Measurements from ENCODE around the gene CTSA. TPM values are rescaled to one million over a fixed set of nuclear protein-coding genes. Genes with fewer than 3 reads are reported as not detected.
"Not testable (repeated sequence)": the region's sequence is repeated elsewhere in the genome, so short reads cannot be mapped to it uniquely, and the experiment has no call there.

The CTSA gene
- polyA plus RNA-seq, 5 donors: 69.0 to 75.0 (median 72.0) TPM

DNA sequence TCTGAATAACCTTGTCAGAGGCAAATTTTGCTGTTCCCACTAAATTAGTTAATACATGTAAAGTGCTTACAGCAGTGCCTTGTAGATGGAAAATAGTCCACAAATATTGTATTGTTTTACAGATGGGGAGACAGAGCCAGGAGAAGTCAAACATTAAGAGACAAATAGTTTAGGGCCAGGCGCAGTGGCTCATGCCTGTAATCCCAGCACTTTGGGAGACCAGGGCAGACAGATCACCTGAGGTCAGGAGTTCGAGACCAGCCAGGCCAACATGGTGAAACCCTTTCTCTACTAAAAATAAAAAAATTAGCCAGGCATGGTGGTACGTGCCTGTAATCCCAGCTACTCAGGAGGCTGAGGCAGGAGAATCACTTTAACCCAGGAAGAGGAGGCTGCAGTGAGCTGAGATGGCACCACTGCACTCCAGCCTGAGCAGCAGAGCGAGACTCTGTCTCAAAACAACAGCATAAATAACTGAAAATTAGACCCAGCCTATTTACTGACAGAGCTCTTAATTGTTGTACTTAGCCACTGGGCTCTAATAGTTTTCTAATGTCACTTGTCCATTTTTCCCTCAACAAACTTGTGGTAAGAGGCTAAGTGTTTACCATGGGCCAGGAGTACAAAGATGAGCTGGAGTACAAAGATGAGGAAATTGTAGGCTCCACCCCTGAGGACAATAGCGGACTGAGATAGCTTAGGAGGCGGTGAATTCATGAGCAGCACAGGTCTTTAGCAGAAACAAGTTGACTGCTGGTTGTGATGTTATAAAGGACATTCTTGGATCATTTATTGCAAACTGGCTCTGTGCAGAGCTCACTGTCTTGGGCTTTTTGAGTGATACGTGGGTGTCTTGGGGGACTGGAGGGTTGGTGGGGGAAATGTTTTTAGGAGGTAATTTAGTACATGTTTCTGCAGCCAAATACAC is 27.3 kb upstream of the CTSA start:
- DNase-seq: no peak

DNA sequence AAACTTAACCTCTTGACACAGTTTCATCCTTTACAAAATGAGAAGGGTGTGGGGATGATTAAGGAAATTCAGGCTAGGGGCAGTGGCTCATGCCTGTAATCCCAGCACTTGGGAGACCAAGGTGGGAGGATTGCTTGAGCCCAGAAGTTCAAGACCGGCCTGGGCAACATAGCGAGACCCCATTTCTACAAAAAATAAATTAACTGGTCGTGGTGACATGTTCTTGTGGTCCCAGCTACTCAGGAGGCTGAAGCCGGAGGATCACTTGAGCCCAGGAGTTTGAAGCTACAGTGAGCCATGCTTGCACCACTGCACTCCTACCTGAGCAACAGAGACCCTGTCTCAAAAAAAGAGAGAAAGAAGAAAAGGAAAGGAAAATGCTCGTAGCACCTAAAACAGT is 24.7 kb upstream of the CTSA start:
- DNase-seq: no peak

DNA sequence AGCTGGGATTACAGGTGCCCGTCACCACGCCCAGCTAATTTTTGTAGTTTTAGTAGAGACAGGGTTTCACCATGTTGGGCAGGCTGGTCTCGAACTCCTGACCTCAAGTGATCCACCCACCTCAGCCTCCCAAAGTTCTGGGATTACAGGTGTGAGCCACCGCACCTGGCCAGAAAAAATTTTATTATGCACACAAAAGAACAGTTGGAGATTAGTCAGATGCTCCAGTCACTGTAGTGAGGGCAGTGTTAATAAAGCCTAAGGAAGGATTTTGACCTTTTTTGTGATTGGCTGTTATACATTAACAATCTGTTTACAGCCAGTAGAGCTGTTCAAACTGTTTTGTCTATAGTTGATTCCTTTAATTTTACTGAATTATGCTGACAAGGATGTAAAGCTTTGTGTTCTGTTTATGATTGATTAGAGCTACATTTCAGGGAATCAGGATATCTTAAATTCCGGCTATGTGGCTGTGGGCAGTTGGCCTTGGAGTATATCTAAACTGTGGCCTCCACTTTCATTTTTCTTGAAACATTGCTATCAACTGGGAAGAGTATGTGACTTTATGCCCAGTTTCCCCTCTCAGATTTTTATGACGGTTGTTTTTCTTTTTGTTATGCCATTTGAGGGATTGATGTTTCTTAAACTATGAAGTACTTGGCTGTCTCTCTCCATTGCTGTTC is 23.9 kb upstream of the CTSA start:
- DNase-seq: no peak

DNA sequence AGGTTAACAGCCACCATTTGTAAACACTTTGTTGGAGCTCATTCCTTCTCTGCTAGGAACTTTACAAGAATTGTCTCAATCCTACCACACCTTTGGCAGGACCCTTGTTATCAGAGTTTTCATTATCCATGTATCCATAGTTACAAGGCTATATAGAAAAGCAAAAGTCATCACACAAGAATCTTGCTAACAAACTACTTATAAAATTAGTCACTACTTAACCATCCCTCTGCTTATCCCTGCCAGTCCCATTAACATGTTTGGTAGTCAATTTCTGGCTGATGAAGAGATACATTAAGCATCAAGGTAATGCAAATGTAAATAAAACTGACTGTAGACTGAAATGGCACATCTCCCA is 23.3 kb upstream of the CTSA start:
- DNase-seq: no peak

GRCh38 chr20:45872626-45873025 is 18.5 kb upstream of the CTSA start:
- DNase-seq: no peak

- DNase-seq: no peak
Observed at GRCh38 chr20:45873409-45874103, 17.6 kb upstream of the CTSA start.

- DNase-seq: not testable (repeated sequence)
Observed at GRCh38 chr20:45874104-45874481, 17.0 kb upstream of the CTSA start.

GRCh38 chr20:45874576-45874975 is 16.6 kb upstream of the CTSA start:
- no peak for DNase-seq

DNA sequence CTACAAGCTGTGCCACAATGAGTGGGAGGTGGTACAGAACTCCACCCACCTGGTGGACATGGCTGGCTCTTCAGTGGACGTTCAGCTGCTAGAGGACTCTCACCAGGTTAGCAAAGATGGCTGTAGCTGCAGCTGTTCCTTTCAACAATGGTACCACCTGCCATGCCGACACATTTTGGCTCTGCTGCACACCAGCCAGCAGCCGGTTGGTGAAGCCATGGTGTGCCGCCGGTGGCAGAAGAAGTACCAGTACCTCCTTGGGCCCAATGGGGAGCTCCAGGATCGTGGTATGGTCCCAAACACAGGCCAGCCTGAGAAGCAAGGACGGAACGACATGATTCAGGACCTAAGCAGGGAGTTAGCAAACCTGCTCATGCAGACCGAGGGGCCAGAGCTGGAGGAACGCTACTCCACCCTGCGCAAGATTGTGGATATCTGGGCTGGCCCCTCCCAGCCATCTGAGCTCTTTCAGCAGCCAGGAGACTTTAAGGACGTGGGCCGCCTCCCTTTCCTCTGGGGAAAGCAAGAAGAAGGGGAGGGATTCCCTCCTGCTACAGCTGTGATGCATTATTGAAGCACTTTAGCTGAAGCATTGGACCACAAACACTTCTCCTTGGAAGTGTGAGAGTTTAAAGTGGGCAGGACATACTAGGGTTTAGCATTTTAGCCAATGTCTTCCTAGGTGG is 12.9 kb upstream of the CTSA start:
- DNase-seq: no peak

DNA sequence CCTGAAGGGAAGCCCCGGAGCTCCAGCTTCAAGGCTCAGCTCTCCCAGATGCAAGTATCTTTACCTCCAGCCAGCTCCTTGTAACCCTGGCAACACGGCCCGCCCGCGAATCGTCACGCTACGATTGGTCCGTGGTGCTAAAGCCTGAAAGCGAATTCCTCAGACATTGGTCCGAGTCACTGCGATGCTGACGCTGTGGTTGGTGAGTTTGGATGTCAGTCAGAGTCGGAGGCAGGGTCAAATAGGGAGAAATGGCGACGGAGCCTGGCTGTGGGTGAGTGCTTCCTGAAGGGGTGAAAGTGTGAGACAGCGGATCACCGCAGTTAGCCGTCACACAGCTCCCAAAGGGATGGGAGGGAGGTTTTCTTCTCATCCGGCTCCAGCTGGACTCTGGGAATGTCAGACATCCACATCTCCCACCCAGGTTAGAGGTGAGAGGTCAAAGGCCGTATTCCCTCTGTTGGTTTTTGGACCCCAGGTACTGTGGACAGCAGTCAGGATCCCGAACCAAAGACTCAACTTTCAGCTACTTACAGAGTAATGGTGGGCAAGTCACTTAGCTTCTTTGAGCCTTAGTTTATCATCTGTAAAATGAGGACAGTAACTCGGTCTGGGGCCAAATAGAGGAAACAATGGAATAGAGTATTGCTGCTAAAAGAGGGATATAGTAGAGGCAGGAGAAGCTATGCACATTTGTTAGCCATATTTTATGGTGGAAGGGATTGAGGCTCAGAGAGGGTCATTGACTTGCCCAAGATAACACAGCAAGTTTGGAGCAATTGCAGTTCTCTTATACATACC is 9.9 kb upstream of the CTSA start, which contains the start of gene ZSWIM1:
TSS of gene ZSWIM1 (plus strand) at position 240 of the 801 bp plus-strand sequence. CDS start 1,366 bp downstream, outside the sequence.
- peak; percentile 98 to 99 for DNase-seq

DNA sequence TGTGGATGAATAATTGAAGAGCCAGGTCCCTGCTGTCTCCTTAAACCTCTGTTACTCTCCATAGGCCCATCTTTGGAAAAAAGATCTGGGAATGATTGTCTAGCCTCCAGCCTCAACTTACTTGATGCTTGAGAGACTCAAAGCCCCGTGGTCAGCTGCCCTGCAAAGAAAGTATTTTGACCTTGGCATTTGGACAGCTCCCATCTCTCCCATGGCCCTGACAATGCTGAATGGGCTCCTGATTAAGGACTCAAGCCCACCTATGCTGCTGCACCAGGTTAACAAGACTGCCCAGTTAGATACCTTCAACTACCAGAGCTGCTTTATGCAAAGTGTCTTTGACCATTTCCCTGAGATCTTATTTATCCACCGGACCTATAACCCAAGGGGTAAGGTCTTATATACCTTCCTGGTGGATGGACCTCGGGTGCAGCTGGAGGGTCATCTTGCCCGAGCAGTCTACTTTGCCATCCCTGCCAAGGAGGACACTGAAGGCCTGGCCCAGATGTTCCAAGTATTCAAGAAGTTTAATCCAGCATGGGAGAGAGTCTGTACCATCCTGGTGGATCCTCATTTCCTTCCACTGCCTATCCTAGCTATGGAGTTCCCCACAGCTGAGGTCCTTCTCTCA is 8.6 kb upstream of the CTSA start:
- DNase-seq: no peak

DNA sequence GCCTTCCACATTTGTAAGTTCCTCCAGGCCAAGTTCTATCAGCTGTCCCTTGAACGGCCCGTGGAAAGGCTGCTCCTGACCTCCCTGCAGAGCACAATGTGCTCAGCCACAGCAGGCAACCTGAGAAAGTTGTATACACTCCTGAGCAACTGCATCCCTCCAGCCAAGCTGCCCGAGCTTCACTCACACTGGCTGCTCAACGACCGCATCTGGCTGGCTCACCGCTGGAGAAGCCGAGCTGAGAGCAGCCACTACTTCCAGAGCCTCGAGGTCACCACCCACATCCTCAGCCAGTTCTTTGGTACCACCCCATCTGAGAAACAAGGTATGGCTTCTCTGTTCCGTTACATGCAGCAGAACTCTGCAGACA is 8.1 kb upstream of the CTSA start:
- no peak for DNase-seq

DNA sequence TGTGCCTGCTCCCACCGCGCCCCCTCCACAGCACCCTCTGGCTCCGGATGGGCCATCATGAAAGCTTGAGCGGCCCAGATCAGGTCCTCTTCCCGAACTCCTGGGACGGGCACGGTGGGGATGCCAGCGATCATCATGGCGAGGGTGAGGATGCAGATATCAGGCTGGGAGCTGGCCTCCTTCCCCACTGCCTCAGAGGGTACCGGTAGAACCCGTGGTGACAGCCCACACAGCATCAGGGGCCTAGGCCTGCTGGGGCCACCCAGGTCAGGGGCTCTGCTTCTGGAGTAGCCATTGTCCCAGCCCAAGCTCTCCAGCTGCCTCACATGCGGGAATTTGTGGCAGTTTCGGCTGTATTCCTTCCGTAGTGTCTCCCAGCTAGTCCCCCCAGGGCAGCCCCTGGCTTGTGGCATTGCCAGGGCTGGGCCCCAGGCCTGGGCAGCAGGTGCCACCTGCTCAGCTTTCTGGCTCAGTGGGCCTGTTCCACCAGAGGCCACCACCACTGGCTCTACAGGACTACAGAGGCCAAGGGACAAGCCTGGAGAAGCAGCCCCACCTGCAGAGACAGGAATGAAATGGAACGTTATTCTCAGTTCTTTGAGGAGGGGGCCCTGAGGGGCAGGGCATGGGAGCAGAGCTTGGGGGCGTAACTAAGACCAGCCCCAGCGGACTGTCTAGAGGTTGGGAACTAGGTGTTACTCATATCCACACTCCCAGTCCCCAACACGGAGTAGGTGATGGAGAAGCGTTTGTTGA is 4.4 kb upstream of the CTSA start:
- no peak for DNase-seq

DNA sequence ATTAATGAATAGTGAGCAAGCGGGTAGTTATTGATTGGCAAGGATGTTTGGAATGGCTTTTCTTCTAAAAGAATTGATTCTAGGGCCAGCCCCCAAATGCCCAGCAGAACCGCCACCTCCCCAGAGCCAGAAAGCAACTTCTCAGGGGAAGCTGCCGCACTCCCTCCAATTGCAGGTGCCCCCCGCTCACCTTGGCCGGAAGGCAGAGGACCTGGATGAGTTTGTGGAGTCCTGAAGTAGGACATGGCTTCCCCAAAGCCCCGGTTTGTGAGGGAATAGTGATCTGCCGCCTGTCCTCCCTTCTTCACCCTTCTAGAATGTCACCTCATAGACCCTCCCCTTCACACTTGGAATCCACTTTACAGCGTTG is 3.8 kb upstream of the CTSA start, which contains the start of gene SPATA25:
TSS of gene SPATA25 (minus strand) at position 277 of the 370 bp plus-strand sequence. CDS start at position 245, 32 bp downstream.
- no peak for DNase-seq

DNA sequence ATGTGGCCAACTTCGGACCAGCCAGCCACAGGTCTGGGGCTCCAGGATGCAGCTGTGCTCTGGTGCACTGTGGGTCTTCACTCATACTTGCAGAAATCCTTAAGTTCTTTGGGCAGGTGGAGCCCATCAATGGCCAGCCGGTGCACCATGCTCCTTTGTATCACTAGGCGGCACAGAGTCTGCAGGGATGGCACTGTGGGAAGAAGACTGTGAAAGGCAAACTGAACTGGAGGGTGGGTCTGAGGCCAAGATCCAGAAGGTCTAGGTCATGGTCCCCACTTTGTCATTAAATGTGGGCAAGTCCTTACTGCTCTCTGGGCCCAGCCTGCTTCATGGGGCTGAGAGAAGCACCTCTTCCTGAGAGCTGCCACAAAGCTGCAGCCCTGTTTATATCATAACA is 2.5 kb upstream of the CTSA start:
- no peak for DNase-seq

GRCh38 chr20:45890077-45890984 is 804 bp upstream of the CTSA start:
- DNase-seq: peak; percentile 70 to 76

- peak in 1 of 2 donors; percentile 2 for DNase-seq
Observed at GRCh38 chr20:45892049-45892825, 1.1 kb downstream of the CTSA start.

Data from right lung (tissue), 5 donors.